Astrocyte (in vitro differentiated cells and primary cell): Measurements from ENCODE around the gene ZNF784. TPM values are rescaled to one million over a fixed set of nuclear protein-coding genes. Genes with fewer than 3 reads are reported as not detected.

ENCODE experiments used
- DNase-seq: peaks from one replicate; pipeline ENCODE4 v3.0.0-alpha.2; 2010; ENCODE audit warnings: low read depth
- FAIRE-seq: peaks from 2 replicates; lab custom pipeline; 2011; peaks lifted over from hg19 to GRCh38; lab: Jason Lieb, UNC
- H2AFZ ChIP-seq: 2 replicates; pipeline ENCODE4 v1.6.0; 2012; ENCODE audit warnings: low read depth, low read length, inconsistent platforms
- H3K27ac ChIP-seq: 2 replicates; pipeline ENCODE4 v1.5.1; 2011; ENCODE audit warnings: low read depth, low read length, inconsistent platforms
- H3K27me3 ChIP-seq: 2 replicates; pipeline ENCODE4 v1.6.0; 2011; ENCODE audit warnings: low read length, inconsistent platforms; ENCODE audit not compliant: insufficient read depth
- H3K36me3 ChIP-seq: 2 replicates; pipeline ENCODE4 v1.5.1; 2011; ENCODE audit warnings: low read length, inconsistent platforms; ENCODE audit not compliant: insufficient read depth
- H3K4me1 ChIP-seq: 2 replicates; pipeline ENCODE4 v1.5.1; 2011; ENCODE audit warnings: low read length, inconsistent platforms; ENCODE audit not compliant: insufficient read depth
- H3K4me2 ChIP-seq: 2 replicates; pipeline ENCODE4 v1.6.0; 2012; ENCODE audit warnings: low read length, inconsistent platforms
- H3K4me3 ChIP-seq: 2 replicates; pipeline ENCODE4 v1.5.1; 2011; ENCODE audit warnings: low read depth, mild to moderate bottlenecking, low read length, inconsistent platforms; ENCODE audit not compliant: insufficient read depth
- H3K79me2 ChIP-seq: 2 replicates; pipeline ENCODE4 v1.6.0; 2012; ENCODE audit warnings: mild to moderate bottlenecking, low read length, inconsistent platforms; ENCODE audit not compliant: insufficient read depth
- H3K9ac ChIP-seq: 2 replicates; pipeline ENCODE4 v1.6.0; 2012; ENCODE audit warnings: mild to moderate bottlenecking, low read length, inconsistent platforms
- H3K9me3 ChIP-seq: 2 replicates; pipeline ENCODE4 v1.5.1; 2012; ENCODE audit warnings: low read depth, mild to moderate bottlenecking, low read length, inconsistent platforms; ENCODE audit not compliant: insufficient read depth
- H4K20me1 ChIP-seq: 2 replicates; pipeline ENCODE4 v1.6.0; 2012; ENCODE audit warnings: low read length, inconsistent platforms; ENCODE audit not compliant: insufficient read depth
- H3K27ac Mint-ChIP-seq: one replicate; pipeline ENCODE4 v1.8.0; 2021; ENCODE audit warnings: mild to moderate bottlenecking, mixed read lengths; ENCODE audit not compliant: unreplicated experiment
- H3K27me3 Mint-ChIP-seq: one replicate; pipeline ENCODE4 v1.8.0; 2021; ENCODE audit warnings: low read depth, mixed read lengths; ENCODE audit not compliant: unreplicated experiment
- H3K36me3 Mint-ChIP-seq: one replicate; pipeline ENCODE4 v1.8.0; 2021; ENCODE audit warnings: low read depth, mixed read lengths; ENCODE audit not compliant: unreplicated experiment
- H3K4me1 Mint-ChIP-seq: one replicate; pipeline ENCODE4 v1.8.0; 2021; ENCODE audit warnings: low read depth, mixed read lengths; ENCODE audit not compliant: unreplicated experiment
- H3K4me3 Mint-ChIP-seq: one replicate; pipeline ENCODE4 v1.8.0; 2021; ENCODE audit warnings: mild to moderate bottlenecking, moderate library complexity, mixed read lengths; ENCODE audit not compliant: unreplicated experiment
- H3K9me3 Mint-ChIP-seq: one replicate; pipeline ENCODE4 v1.8.0; 2021; ENCODE audit warnings: mild to moderate bottlenecking, mixed read lengths; ENCODE audit not compliant: unreplicated experiment
- EZH2 ChIP-seq: IDR thresholded peaks from 2 replicates; pipeline ENCODE4 v1.6.1; 2012; ENCODE audit warnings: mild to moderate bottlenecking, low read length, inconsistent platforms; ENCODE audit not compliant: insufficient read depth
- total RNA-seq: library from RNA; stranded (reverse); gene quantifications from 2 replicates; pipeline ENCODE4 v1.2.1, GENCODE V29; 2021
- TF ChIP-seq, protein P1 (sequence below): IDR thresholded peaks from 2 replicates; pipeline ENCODE4 v1.5.1; 2011; ENCODE audit warnings: low read depth, mild to moderate bottlenecking, inconsistent platforms, low read length, moderate library complexity; ENCODE audit not compliant: insufficient read depth

Gene ZNF784
- total RNA-seq, 1 donor from 2014 or later, result 5.3 TPM

- Mint-ChIP-seq H3K27ac (peak overlapping the region; percentile 75), H3K4me1 (peaks cover 15% of the 10 kb centered on the region), H3K27me3 (no peaks in the 10 kb centered on the region), H3K9me3 (no peaks in the 10 kb centered on the region), H3K4me3 (peak overlapping the region; percentile 62), H3K36me3 (peaks cover 6% of the 10 kb centered on the region)
- H2AFZ ChIP-seq, result no peak overlapping the region
- H3K9me3 ChIP-seq, result no peaks in the 10 kb centered on the region
- H3K79me2 ChIP-seq, result peaks cover 46% of the 10 kb centered on the region
- no peak overlapping the region for H3K4me3 ChIP-seq
- no peak overlapping the region for H3K27ac ChIP-seq
- peaks cover 20% of the 10 kb centered on the region for H4K20me1 ChIP-seq
- H3K27me3 ChIP-seq, result no peaks in the 10 kb centered on the region
- TF ChIP-seq, protein P1, sequence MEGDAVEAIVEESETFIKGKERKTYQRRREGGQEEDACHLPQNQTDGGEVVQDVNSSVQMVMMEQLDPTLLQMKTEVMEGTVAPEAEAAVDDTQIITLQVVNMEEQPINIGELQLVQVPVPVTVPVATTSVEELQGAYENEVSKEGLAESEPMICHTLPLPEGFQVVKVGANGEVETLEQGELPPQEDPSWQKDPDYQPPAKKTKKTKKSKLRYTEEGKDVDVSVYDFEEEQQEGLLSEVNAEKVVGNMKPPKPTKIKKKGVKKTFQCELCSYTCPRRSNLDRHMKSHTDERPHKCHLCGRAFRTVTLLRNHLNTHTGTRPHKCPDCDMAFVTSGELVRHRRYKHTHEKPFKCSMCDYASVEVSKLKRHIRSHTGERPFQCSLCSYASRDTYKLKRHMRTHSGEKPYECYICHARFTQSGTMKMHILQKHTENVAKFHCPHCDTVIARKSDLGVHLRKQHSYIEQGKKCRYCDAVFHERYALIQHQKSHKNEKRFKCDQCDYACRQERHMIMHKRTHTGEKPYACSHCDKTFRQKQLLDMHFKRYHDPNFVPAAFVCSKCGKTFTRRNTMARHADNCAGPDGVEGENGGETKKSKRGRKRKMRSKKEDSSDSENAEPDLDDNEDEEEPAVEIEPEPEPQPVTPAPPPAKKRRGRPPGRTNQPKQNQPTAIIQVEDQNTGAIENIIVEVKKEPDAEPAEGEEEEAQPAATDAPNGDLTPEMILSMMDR, result no peak
- no peak for TF ChIP-seq EZH2
- DNase-seq (no peak), FAIRE-seq (no peak)
- H3K36me3 ChIP-seq, result peaks cover 9% of the 10 kb centered on the region
- H3K4me1 ChIP-seq, result peaks cover 33% of the 10 kb centered on the region
- peak overlapping the region; percentile 33 for H3K9ac ChIP-seq
- no peak overlapping the region for H3K4me2 ChIP-seq
Observed at GRCh38 chr19:55645512-55645881, 21.1 kb upstream of the ZNF784 start.

DNA sequence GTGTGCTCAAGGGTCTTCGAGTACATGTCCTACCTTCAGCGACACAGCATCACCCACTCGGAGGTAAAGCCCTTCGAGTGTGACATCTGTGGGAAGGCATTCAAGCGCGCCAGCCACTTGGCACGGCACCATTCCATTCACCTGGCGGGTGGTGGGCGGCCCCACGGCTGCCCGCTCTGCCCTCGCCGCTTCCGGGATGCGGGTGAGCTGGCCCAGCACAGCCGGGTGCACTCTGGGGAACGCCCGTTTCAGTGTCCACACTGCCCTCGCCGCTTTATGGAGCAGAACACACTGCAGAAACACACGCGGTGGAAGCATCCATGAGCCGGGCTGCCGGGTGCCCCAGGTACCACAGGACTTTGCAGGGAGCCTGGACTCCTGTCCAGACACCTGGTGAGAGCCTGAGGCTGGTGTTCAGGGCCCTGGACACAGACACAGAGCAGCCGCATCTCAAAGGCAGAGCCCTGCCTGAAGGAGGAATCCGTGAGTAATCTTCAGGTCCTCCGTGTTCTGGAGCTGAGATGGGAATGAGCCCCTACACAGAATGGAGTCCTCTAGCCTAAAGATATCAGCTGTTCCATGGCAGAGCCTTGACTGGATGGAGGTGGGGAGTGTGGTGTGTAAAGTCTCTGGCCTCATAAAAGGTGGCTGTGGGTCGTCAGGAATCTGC, 20.6 kb upstream of the ZNF784 start:
- H3K9ac ChIP-seq, result peak overlapping the region; percentile 92
- peaks cover 9% of the 10 kb centered on the region for H3K36me3 ChIP-seq
- no peak for TF ChIP-seq EZH2
- H3K27ac ChIP-seq, result no peak overlapping the region
- H3K27me3 ChIP-seq, result no peaks in the 10 kb centered on the region
- peaks cover 15% of the 10 kb centered on the region for H3K4me1 Mint-ChIP-seq
- H3K36me3 Mint-ChIP-seq, result peaks cover 5% of the 10 kb centered on the region
- H3K27me3 Mint-ChIP-seq, result no peaks in the 10 kb centered on the region
- H3K4me3 Mint-ChIP-seq, result peak overlapping the region; percentile 97
- H3K9me3 Mint-ChIP-seq, result no peaks in the 10 kb centered on the region
- H3K79me2 ChIP-seq, result peaks cover 46% of the 10 kb centered on the region
- DNase-seq (no peak), FAIRE-seq (no peak)
- peak overlapping the region; percentile 100 for H3K4me2 ChIP-seq
- H3K9me3 ChIP-seq, result no peaks in the 10 kb centered on the region
- peaks cover 20% of the 10 kb centered on the region for H4K20me1 ChIP-seq
- H3K27ac Mint-ChIP-seq, result peak overlapping the region; percentile 75
- H3K4me1 ChIP-seq, result peaks cover 38% of the 10 kb centered on the region
- peak overlapping the region; percentile 87 for H3K4me3 ChIP-seq
- H2AFZ ChIP-seq, result no peak overlapping the region

- no peak for FAIRE-seq
- H3K27ac Mint-ChIP-seq, result peak overlapping the region; percentile 94
- H2AFZ ChIP-seq, result no peak overlapping the region
- no peaks in the 10 kb centered on the region for H3K27me3 ChIP-seq
- H3K4me1 Mint-ChIP-seq, result peaks cover 15% of the 10 kb centered on the region
- H3K79me2 ChIP-seq, result peaks cover 48% of the 10 kb centered on the region
- peak overlapping the region; percentile 92 for H3K9ac ChIP-seq
- H3K9me3 ChIP-seq, result no peaks in the 10 kb centered on the region
- TF ChIP-seq EZH2, result no peak
- TF ChIP-seq, protein P1, result no peak
- H3K36me3 Mint-ChIP-seq, result peaks cover 5% of the 10 kb centered on the region
- peaks cover 21% of the 10 kb centered on the region for H4K20me1 ChIP-seq
- peaks cover 9% of the 10 kb centered on the region for H3K36me3 ChIP-seq
- H3K27ac ChIP-seq, result peak overlapping the region; percentile 41
- peak overlapping the region; percentile 100 for H3K4me2 ChIP-seq
- no peaks in the 10 kb centered on the region for H3K27me3 Mint-ChIP-seq
- peak overlapping the region; percentile 97 for H3K4me3 Mint-ChIP-seq
- no peaks in the 10 kb centered on the region for H3K9me3 Mint-ChIP-seq
- peak overlapping the region; percentile 87 for H3K4me3 ChIP-seq
- H3K4me1 ChIP-seq, result peaks cover 41% of the 10 kb centered on the region
- no peak for DNase-seq
Observed at GRCh38 chr19:55644191-55644833, 19.9 kb upstream of the ZNF784 start.
